GM15510 (cell line): Measurements from ENCODE around the gene PASD1.

Experiments used
- POLR2A ChIP-seq: IDR thresholded peaks from 3 replicates; pipeline ENCODE4 v1.6.1; 2011; ENCODE audit warnings: borderline replicate concordance; ENCODE audit not compliant: insufficient read length; ENCODE audit errors: extremely low read depth

PASD1 gene

DNA sequence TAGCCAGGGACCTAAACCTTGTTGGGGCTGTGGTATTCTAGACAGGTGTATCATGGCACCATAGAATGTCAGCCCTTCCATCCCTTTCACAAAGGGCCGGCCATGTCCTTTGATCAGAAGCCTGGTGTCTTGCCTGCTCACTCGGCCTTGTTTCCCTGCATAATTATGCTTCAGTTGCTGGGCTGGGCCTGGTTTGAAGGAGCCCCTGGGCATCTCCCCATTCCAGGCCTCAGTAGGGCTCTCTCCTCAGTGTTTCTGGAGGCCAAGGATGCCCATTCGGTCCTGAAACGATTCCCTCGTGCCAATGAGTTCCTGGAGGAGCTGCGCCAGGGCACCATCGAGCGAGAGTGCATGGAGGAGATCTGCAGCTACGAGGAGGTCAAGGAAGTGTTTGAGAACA is 136.3 kb downstream of the PASD1 start:
- TF ChIP-seq POLR2A, result no peak

DNA sequence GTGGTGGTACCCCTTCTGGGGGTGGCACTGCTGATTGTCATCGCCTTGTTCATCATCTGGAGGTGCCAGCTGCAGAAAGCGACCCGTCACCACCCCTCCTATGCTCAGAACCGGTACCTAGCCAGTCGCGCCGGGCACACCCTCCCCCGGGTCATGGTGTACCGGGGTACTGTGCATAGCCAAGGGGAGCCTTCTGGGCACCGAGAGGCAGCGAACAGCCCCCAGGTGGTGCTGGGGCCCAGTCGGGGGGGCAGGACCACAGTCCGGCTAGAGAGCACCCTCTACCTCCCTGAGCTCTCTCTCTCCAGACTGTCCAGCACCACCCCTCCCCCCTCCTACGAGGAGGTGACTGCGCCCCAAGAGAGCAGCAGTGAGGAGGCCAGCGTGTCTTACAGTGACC is 137.1 kb downstream of the PASD1 start:
- no peak for TF ChIP-seq POLR2A

DNA sequence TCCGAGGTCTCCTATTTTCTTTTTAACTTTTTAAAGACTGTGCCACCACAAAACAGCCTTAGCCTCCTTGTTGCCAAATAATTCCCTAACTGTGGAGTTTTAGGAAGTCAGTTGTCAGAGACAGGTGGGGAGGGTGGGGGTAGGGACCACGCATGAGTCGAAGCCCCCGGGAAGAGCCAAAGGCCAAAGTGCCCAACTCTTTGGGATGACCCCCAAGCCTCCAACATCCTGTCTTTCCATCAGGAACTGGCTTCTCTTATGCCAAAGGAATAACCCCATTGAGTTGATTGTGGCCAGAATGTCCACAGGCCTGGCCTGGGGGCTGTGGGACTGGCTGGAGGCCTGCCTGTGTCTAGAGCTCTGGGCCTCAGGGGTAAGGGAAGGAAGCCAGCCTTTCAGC is 137.6 kb downstream of the PASD1 start:
- no peak for TF ChIP-seq POLR2A

DNA sequence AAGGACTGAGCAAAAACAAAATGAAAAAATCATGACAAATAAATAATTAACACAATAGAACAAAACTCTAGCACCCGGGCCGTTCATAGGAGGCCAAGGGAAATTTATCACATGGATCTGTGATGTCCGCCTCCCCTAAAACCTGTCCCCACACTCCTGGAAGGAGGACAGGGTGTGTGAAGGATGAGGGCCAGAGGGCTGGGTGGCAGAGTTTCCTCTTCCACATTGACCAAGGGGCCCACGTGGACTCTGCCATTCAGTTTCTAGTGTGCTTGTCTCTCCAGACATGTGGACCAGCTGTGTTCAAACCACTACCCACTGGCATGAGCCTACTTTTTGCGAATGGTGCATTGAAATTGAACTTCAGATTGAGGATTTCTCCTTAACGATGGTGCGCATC is 138.1 kb downstream of the PASD1 start:
- TF ChIP-seq POLR2A, result no peak

DNA sequence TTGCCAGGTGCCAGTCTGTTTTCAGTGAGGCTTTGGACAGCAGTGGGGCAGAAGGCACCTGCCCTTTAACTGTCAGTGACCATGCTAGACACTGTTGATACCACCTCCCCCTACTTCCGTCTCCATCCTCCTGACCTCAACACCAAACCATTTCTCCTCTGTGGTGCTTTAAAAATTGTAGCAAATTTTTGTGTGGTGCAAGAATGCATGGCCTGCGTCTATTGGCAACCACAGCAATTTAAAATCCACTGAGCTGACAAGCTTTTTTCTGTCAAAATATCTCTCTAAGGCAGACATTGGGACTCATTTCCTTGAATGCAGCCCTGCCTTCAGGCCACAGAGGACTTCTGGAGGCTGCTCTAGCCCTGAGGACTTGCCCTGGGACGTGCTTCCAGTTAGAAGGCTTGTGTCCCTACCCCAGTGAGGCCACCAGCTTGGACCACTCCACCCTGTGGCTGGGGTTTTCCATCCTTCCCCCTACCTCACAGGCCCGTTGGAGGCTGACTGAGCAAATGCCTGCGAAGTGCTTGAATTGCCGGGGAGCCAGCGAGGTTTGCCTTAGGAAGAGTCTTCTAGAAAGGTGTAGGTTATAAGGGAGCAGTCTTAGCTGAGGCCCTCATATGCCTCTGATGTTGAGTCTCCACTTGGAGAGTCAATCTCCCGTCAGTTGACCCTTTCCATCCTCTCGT is 138.7 kb downstream of the PASD1 start:
- no peak for TF ChIP-seq POLR2A

DNA sequence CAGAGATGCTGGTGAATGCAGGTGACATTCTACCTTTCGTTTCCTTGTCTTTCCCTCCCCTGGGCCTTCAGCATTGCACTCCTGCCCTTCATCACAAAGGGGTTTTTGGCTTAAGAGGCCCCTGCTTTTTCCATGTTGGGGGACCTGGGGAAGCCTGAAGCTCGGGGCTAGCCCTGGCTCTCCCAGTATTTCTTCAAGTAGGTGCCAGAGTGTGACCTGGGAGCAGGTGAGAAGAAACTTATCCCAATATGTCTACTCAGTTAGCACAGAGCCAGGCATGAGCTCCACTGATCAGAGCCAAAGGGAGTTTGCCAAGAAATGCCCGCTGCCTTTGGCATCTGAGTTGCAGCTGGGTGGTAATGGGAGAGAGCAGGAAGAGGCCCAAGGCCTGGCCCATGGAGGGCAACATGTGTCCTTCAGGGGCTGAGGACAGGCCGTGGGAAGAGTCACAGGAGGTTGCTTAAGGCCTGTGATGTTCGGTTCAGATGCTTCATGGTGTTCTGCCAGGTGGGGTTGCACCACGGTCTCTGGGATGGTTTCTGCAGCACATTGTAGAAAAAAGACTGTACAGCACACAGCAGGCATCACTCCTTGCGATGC is 139.4 kb downstream of the PASD1 start:
- TF ChIP-seq POLR2A, result no peak

DNA sequence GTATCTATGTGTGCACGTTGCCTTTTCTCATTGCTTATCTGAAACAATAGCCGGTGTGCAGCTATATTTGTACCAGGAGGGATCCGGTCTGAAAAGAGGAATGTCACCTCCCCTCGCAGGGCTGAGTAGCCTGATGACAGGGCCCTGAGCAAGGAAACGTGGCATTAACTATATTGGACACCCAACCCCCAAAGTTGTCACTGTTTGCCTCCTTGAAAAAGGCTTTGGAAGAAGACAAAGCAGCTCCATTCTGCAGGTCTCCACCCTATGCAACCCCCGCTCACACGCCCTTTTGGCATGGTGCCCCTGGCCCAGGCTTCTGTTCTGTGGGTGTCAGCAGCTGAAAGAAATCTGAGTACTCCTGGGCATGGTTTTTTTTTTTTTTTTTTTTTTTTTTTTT is 140.0 kb downstream of the PASD1 start:
- no peak for TF ChIP-seq POLR2A

DNA sequence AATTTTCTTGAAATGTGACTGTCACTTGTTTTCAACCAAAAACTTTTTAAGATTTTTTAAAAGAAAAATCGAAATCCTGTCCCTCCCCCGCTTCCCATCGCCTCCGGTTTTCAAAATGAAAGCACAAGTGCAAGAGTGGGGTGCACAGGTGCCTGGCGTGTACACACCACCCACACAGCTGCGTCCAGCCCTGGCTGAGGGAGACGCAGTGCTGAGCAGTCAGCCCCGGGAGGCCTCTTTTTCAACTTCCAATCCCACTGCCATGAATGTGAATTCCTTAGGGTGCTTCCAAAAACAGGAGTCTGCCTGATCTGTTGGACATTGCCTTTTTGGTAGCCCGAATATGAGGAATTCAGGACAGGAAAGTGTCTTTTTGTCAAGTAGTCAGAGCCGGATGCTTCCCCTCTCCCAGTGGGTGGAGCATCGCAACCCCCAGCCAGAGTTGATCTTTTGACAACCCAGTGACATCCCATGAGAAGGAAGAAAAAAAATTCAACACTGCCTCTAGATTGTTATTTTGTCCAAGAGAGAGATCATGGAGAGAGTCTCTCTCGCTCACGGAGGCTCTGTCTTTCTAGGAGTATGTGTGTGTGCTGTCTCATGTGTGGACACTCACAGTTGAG is 140.7 kb downstream of the PASD1 start:
- no peak for TF ChIP-seq POLR2A

DNA sequence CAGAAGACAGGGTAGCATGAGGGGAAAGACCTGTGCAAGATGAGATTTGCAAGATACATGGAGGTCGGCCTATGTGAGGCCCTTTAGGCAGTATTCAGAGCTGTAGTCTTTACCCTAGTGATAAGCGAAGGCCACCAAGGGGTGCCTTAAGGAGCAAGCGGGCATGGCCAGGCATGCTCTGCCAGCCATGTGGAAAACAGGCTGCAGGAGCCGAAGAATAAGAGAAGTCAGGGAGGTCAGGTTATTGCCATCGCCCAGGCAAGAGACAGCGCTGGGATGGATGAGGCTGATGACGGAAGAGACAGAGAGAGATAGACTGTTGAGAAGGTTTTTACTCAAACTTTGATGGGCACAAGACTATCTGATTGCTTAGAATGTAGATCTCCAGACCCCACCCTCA is 145.3 kb downstream of the PASD1 start:
- TF ChIP-seq POLR2A, result no peak

DNA sequence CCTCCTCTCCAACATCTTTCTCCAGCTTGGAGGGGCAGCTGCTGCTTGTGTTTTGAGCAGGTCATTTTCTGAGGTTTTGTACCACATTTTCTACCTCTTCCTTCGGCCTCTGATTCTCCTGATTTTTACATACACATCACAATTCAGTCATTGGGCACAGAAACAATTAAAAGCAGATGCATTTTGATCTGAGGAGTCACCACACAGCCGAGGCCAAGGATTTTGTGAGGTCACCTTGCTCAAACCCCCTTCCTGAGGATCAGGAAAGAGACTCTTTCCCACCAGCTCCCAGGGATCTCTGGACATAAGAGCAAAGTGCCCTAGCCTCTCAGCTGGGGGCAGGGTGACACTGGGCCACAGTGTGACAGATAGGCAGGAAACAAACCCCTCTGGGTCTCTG is 147.0 kb downstream of the PASD1 start:
- TF ChIP-seq POLR2A, result no peak

DNA sequence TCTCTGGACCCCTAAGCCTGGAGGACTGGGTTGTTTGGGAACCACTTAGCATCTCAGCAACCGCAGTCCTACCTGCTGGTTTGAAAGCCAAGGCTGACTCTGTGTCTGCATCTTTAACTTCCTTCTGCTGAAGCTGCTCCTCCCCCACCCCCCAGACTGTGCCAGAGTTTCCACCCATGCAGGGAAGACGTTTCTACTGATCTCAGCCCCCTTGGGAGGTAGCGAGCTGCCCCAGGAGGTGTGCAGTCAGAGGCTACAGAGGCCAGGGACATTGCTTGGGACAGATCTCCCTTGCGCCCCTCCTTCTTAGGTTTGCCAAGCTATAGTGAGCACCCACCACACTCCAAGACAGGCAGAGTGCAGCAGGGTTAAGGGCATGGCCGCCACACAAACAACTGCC is 147.7 kb downstream of the PASD1 start:
- TF ChIP-seq POLR2A, result no peak

DNA sequence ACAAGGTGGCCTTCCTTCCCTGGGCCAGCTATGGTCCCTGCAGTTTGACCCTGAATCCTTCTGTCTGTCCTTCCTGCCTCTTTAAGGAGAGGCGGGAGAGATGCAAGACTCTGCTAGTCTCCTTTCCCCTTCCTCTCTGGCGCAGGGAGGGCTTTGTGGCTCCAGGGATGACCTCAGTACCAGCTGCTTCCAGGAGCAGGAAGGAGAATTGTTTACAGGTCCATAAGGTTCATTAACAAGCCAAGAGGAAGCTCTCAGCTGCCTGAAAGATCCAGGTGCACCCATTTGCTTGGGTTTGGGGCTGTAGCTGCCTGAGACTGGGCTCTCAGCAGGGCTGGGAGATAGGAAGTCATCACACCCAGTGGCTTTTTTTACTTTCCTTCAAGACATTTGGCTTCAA is 148.3 kb downstream of the PASD1 start:
- TF ChIP-seq POLR2A, result no peak

DNA sequence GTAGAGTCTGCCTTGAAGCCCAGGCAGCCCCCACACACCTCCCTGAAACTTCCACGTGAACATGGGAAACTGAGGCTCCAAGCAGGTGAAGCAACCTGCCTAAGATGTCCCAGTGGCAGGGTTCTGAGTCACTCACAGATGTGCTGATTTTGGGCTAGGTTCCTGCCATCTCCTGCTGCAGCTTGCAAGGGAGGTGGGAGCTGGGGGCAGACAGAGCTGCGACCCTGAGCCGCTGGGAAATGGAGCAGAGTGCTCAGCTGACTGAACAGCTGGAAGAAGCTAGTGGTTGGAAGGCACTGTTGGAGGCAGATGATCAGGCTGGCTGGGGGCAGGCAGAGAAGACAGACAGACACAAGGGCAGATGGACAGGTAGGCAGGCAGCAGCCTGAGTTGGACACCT is 148.8 kb downstream of the PASD1 start:
- TF ChIP-seq POLR2A, result no peak

DNA sequence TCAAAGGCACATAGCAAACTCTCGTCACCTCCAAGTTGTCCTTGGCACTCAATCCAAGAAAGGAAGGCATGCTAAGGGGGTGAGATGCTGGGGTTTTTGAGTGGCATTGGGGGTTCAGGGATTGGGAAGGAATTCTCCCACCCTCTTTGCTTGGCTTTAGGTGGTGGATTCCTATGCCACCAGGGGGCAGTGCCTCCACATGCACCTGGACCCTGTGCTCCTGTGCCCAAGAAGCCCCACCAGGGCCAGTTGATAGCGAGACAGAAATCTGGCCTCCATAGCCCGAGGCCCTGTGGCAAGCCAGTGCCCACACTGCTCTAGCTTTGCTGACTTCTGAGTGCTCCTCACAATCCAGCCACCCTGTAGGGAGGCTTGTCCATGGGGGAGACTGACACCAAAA is 150.4 kb downstream of the PASD1 start:
- no peak for TF ChIP-seq POLR2A

DNA sequence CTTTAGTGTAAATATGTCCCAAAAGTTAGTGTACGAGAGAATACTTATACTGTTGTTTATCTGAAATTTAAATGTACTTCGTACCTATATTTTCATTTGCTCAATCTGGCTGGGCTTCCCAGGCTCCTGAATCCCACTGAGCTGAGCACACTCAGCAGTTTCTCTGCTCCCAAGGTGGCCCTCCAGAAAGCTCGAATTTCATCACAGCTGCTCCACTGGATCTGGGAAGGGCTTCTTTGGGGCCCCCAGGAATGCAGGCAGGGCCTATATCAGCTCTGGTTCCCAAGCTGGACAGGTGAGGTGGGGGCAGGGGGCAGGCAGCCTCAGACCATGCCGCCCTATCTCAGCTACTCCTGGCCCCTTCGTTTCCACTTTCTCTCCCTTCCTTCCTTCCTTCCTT is 150.9 kb downstream of the PASD1 start:
- TF ChIP-seq POLR2A, result no peak

DNA sequence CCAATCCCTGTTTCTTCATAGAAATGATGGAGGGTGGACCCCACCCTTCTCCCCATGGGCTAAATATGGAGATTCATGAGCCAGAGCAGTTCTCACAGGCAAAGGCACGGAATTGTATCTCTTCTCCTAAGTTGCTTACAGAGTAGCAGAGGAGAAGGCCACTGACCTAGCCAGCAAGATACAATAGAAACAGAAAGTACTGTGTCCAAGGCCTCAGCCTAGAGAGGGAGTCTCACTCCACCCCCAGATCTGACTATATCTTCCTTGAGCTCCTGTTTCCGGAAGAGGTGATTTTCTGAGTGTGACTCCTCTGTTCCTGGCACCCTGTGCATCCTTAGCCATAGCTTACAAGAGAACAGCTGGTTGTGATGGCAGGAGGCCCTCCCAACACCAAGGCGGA is 152.3 kb downstream of the PASD1 start, which contains the start of gene FATE1:
Gene FATE1 (plus strand): TSS at position 284 of the 400 bp plus-strand sequence. CDS start 85 bp downstream, at position 369.
- no peak for TF ChIP-seq POLR2A
